HepG2 (cell line): Measurements from ENCODE around the gene DVL3. TPM values are rescaled to one million over a fixed set of nuclear protein-coding genes. Genes with fewer than 3 reads are reported as not detected.

Source experiments
- ATAC-seq: fragments of 200-7000 bp; cut with Tn5 transposase; 3 replicates; pipeline ENCODE4 v1.9.1; 2020; ENCODE audit warnings: mild to moderate bottlenecking, moderate library complexity
- BruUV-seq: library from RNA; stranded (reverse); fragments of 400-500 nt; replicated peaks from 2 replicates; lab custom pipeline; 2021; lab: Mats Ljungman, UMichigan
- CTCF ChIA-PET: fragments of 300-600 bp; formaldehyde crosslinking; extraction: SDS; loops from one replicate; lab custom pipeline; 2021; ENCODE audit warnings: low total read pairs, inconsistent platforms, low intra/inter-chr PET ratio; lab: Yijun Ruan, JAX
- POLR2A ChIA-PET: fragments of 350-600 bp; sonication (Branson Sonifier 250); formaldehyde crosslinking; loops from one replicate; lab custom pipeline; 2020; ENCODE audit warnings: antibody characterized with exemption, inconsistent platforms; lab: Yijun Ruan, JAX
- DNase-seq: peaks from one replicate; pipeline ENCODE4 v3.0.0-alpha.2; 2015; ENCODE audit warnings: low spot score
- FAIRE-seq: peaks from 3 replicates; lab custom pipeline; 2011; peaks lifted over from hg19 to GRCh38; lab: Jason Lieb, UNC
- H2AFZ ChIP-seq: one replicate; pipeline ENCODE4 v1.6.1; 2011; ENCODE audit warnings: low read length, inconsistent platforms
- H3K27ac ChIP-seq: fragments of 300-600 bp; 3 replicates; pipeline ENCODE4 v1.8.0; 2011; ENCODE audit warnings: mixed run types, mild to moderate bottlenecking, mixed read lengths, low read length, inconsistent platforms; ENCODE audit not compliant: insufficient read depth; ENCODE audit errors: extremely low read length
- H3K27me3 ChIP-seq, 2 experiments: fragments of 200-600 bp in 1 of 2; 2 replicates in 1 of 2; 3 replicates in 1 of 2; pipeline versions ENCODE4 v1.6.0 to v1.8.0; 2011; ENCODE audit warnings: low read length in 2 of 2, mild to moderate bottlenecking in 2 of 2, moderate library complexity in 2 of 2, inconsistent platforms in 1 of 2; ENCODE audit not compliant: insufficient read depth in 2 of 2, control insufficient read depth in 1 of 2
- H3K36me3 ChIP-seq, 2 experiments: fragments of 200-600 bp in 1 of 2; replicated peaks in 1 of 2; 2 replicates in 1 of 2; 3 replicates in 1 of 2; pipeline versions ENCODE4 v1.5.1 to v1.8.0; 2011; ENCODE audit warnings: low read length in 2 of 2, inconsistent platforms in 1 of 2; ENCODE audit not compliant: insufficient read depth in 2 of 2, control insufficient read depth in 1 of 2
- H3K4me1 ChIP-seq: 2 replicates; pipeline ENCODE4 v1.5.1; 2012; ENCODE audit warnings: low read length, inconsistent platforms; ENCODE audit not compliant: insufficient read depth
- H3K4me2 ChIP-seq: 2 replicates; pipeline ENCODE4 v1.6.0; 2011; ENCODE audit warnings: low read depth, low read length, inconsistent platforms
- H3K4me3 ChIP-seq, 3 experiments: fragments of 200-600 bp in 1 of 3; sonication (generic), shearing (Covaris generic) in 1 of 3; replicated peaks in 1 of 3; 2 replicates each; pipeline ENCODE4 v1.5.1; 2011 to 2016; ENCODE audit warnings: low read length in 3 of 3, inconsistent platforms in 2 of 3, low read depth in 2 of 3, mild to moderate bottlenecking in 2 of 3, control low read depth in 1 of 3, mixed read lengths in 1 of 3; ENCODE audit not compliant: insufficient read depth in 1 of 3
- H3K79me2 ChIP-seq: one replicate; pipeline ENCODE4 v1.6.1; 2011; ENCODE audit warnings: low read length, inconsistent platforms; ENCODE audit not compliant: insufficient read depth
- H3K9ac ChIP-seq: 2 replicates; pipeline ENCODE4 v1.6.0; 2011; ENCODE audit warnings: mild to moderate bottlenecking, low read depth, low read length, inconsistent platforms; ENCODE audit not compliant: insufficient read depth
- H3K9me3 ChIP-seq: 2 replicates; pipeline ENCODE4 v1.5.1; 2012; ENCODE audit warnings: mild to moderate bottlenecking, low read length
- H4K20me1 ChIP-seq: 2 replicates; pipeline ENCODE4 v1.6.0; 2011; ENCODE audit warnings: inconsistent platforms, mild to moderate bottlenecking, low read length, moderate library complexity; ENCODE audit not compliant: insufficient read depth
- ARID4A ChIP-seq: sonication (generic); formaldehyde crosslinking; IDR thresholded peaks from 2 replicates; pipeline ENCODE4 v1.5.0; 2020; ENCODE audit warnings: mild to moderate bottlenecking, missing genetic modification reagents, borderline replicate concordance
- NR1H2 ChIP-seq: sonication (generic); formaldehyde crosslinking; IDR thresholded peaks from 2 replicates; pipeline ENCODE4 v1.8.1; 2022; ENCODE audit warnings: low read depth, missing genetic modification reagents, borderline replicate concordance
- RFX1 ChIP-seq: fragments of 450-650 bp; IDR thresholded peaks from 2 replicates; pipeline ENCODE4 v1.6.1; 2017
- SAFB2 ChIP-seq: sonication (generic); formaldehyde crosslinking; IDR thresholded peaks from 2 replicates; pipeline ENCODE4 v1.5.1; 2020; ENCODE audit warnings: missing genetic modification reagents, low read depth, mild to moderate bottlenecking, borderline replicate concordance
- TFDP1 ChIP-seq: IDR thresholded peaks from 2 replicates; pipeline ENCODE4 v1.6.1; 2016; ENCODE audit warnings: missing compliant biosample characterization, missing genetic modification reagents, borderline replicate concordance
- ZFP1 ChIP-seq: IDR thresholded peaks from 2 replicates; pipeline ENCODE4 v1.6.1; 2016
- ZNF251 ChIP-seq: sonication (generic); formaldehyde crosslinking; IDR thresholded peaks from 2 replicates; pipeline ENCODE4 v1.9.0; 2021; ENCODE audit warnings: mild to moderate bottlenecking, missing genetic modification reagents
- ZNF292 ChIP-seq: sonication (generic); formaldehyde crosslinking; IDR thresholded peaks from 2 replicates; pipeline ENCODE4 v1.8.1; 2022; ENCODE audit warnings: mild to moderate bottlenecking, low read depth, missing genetic modification reagents, borderline replicate concordance
- ZNF710 ChIP-seq: sonication (generic); formaldehyde crosslinking; IDR thresholded peaks from 2 replicates; pipeline ENCODE4 v1.5.0; 2020; ENCODE audit warnings: mild to moderate bottlenecking, missing genetic modification reagents, borderline replicate concordance
- WGBS: methylation state at CpG from one replicate; pipeline ENCODE4 v1.1.6; 2017; ENCODE audit warnings: low lambda C conversion rate; 5-methylcytosine and 5-hydroxymethylcytosine counted together
- in situ Hi-C: cut with HindIII; loops from 2 replicates; pipeline ENCODE4 v1.10.0; 2017; ENCODE audit warnings: low pct_unique_long_range_greater_than_20kb; ENCODE audit not compliant: extremely low pct_ligation_motif_present
- intact Hi-C: fragments of 100-400 bp; cut with micrococcal nuclease; formaldehyde crosslinking; loops from one replicate; pipeline ENCODE4 v1.10.0; 2022; ENCODE audit not compliant: unreplicated experiment
- polyA plus RNA-seq, 8 experiments: library from polyadenylated mRNA; depleted of rRNA in 3 of 8; stranded (reverse) in 7 of 8; unstranded in 1 of 8; fragments of >200 nt; fragmentation: Illumina TruSeq in 4 of 8; extraction: Trizol in 4 of 8; gene quantifications; 2 replicates each; pipeline versions ENCODE4 v1.2.1 to v1.2.3, GENCODE V29; 2011 to 2016; ENCODE audit warnings: low read depth in 4 of 8, missing spikeins in 1 of 8, mixed read lengths in 1 of 8; ENCODE audit not compliant: insufficient read depth in 1 of 8
- total RNA-seq, 5 experiments: library from RNA; depleted of rRNA; stranded (reverse); fragments of >200 nt; fragmentation: Illumina TruSeq; extraction: Trizol; gene quantifications; 2 replicates each; pipeline ENCODE4 v1.2.3, GENCODE V29; 2016; ENCODE audit warnings: low read depth in 1 of 5
- TF ChIP-seq, protein P1 (sequence below): sonication (generic); formaldehyde crosslinking; IDR thresholded peaks from 2 replicates; pipeline ENCODE4 v1.5.1; 2020; ENCODE audit warnings: missing genetic modification reagents, mild to moderate bottlenecking, borderline replicate concordance

DVL3 gene
- total and polyA plus RNA-seq, 2 of the 13 experiments (the other 11 are each of a cell fraction or from before 2014, with no cell fraction given) = 29.0 to 36.1 TPM

DNA sequence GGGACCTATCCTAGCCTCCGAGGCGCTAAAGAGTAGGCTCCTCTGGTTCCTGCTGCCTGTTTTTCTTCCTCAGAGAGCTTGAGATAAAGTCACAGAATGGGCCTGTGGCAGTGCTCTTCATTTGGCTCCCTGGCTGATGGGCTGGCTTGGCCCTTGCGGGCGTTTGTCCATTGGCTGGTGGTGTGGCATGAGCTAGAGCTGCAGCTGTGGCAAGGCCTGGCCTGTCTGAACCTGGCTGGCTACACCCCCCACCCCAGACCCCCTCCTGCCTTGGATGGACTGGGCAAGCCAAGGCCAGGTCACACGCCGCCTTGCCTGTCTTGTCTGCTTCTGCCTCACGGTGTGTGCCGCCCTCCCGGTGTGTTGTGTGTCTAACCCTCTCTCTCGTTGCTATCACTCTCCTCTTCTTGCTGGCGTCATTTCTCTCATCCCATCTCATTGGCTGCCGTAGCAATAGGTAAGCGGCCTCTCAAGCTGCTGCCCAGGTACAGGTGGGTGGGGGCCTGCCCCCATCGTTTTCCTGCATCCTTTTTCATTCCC, 22.7 kb downstream of the DVL3 start:
- CTCF ChIA-PET = no interaction called here
- H3K4me3 ChIP-seq = no peak overlapping the region
- intact Hi-C loops (no loop called here), in situ Hi-C loops (no loop called here)
- ATAC-seq (no peak), DNase-seq (no peak), FAIRE-seq (no peak)
- peaks cover 24% of the 10 kb centered on the region for H3K4me1 ChIP-seq
- 98% methylated on average over 14 of the region's 14 CpGs for WGBS
- peaks cover 45 to 60% of the 10 kb centered on the region in 2 experiments for H3K36me3 ChIP-seq
- H3K27me3 ChIP-seq = no peaks in the 10 kb centered on the region; a peak in 1 of 5 replicates
- H3K79me2 ChIP-seq = peaks cover 23% of the 10 kb centered on the region
- H2AFZ ChIP-seq = no peak overlapping the region
- POLR2A ChIA-PET = interaction anchor here (2.4 kb wide), 1 partner anchor 8 kb away, joined by 17 read pairs; the partner anchor contains the start of gene ABCF3
- TF ChIP-seq TFDP1 (CRISPR knock-in tag) (no peak), ZNF251 (CRISPR knock-in tag) (no peak), ARID4A (CRISPR knock-in tag) (no peak), ZFP1 (CRISPR knock-in tag) (no peak), ZNF292 (CRISPR knock-in tag) (no peak), SAFB2 (CRISPR knock-in tag) (no peak), ZNF710 (no peak), NR1H2 (CRISPR knock-in tag) (no peak), RFX1 (no peak)
- TF ChIP-seq, protein P1, sequence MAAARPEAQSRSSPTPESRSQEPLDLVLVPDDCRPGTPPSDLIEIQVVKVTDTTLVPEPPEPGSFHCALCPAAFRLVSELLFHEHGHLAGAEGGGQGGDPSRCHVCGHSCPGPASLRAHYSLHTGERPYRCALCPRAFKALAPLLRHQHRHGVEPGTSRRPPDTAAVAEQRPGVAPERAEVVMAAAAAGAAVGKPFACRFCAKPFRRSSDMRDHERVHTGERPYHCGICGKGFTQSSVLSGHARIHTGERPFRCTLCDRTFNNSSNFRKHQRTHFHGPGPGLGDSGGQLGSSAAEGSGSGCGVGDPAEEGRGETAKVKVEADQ (CRISPR knock-in tag) = no peak
- TF ChIP-seq, all 625 proteins: peak for 0
- H3K9ac ChIP-seq = no peak overlapping the region
- no TSS peak for BruUV-seq
- H4K20me1 ChIP-seq = no peaks in the 10 kb centered on the region; the same call in 1 of the 2 replicates
- H3K9me3 ChIP-seq = no peaks in the 10 kb centered on the region
- H3K27ac ChIP-seq = no peak overlapping the region
- no peak overlapping the region for H3K4me2 ChIP-seq
